Gastrocnemius medialis (tissue), 4 donors: Measurements from ENCODE around the gene ARHGAP8. TPM values are rescaled to one million over a fixed set of nuclear protein-coding genes. Genes with fewer than 3 reads are reported as not detected.

Experiments
- ATAC-seq, 2 donors: fragments of 150-250 bp; one replicate each; pipeline ENCODE4 v1.9.1; 2016
- DNase-seq, 2 donors: peaks; one replicate each; pipeline ENCODE4 v3.0.0-alpha.2; 2019
- H3K27ac ChIP-seq, 4 donors: fragments of 200-600 bp; sonication (generic); 1 replicate in 1 of 4; 2 replicates in 3 of 4; pipeline ENCODE4 v1.5.1; 2016 to 2018; ENCODE audit warnings: mild to moderate bottlenecking in 2 of 4, moderate library complexity in 1 of 4
- H3K27me3 ChIP-seq, 3 donors: fragments of 200-600 bp; sonication (generic) in 2 of 3; 1 replicate in 1 of 3; 2 replicates in 2 of 3; pipeline versions ENCODE4 v1.5.1 to v1.6.0; 2016 to 2019; ENCODE audit warnings: mild to moderate bottlenecking in 1 of 3, moderate library complexity in 1 of 3
- H3K36me3 ChIP-seq, 2 donors: fragments of 200-600 bp; sonication (generic) in 1 of 2; one replicate each; pipeline ENCODE4 v1.5.1; 2017 to 2018
- H3K4me1 ChIP-seq, 2 donors: fragments of 200-600 bp; sonication (generic) in 1 of 2; one replicate each; pipeline ENCODE4 v1.5.1; 2016 to 2017; ENCODE audit warnings: mild to moderate bottlenecking in 2 of 2
- H3K4me3 ChIP-seq, 4 donors: fragments of 200-600 bp; sonication (generic) in 3 of 4; 1 replicate in 1 of 4; 2 replicates in 3 of 4; pipeline ENCODE4 v1.5.1; 2016 to 2019; ENCODE audit warnings: mild to moderate bottlenecking in 2 of 4
- H3K9me3 ChIP-seq, 3 donors: fragments of 200-600 bp; sonication (generic) in 2 of 3; 1 replicate in 1 of 3; 2 replicates in 2 of 3; pipeline ENCODE4 v1.5.1; 2016 to 2019
- POLR2A ChIP-seq, 2 donors: fragments of 450-650 bp; IDR thresholded peaks; one replicate each; pipeline ENCODE4 v1.6.1; 2017; ENCODE audit warnings: antibody characterized with exemption in 2 of 2, mild to moderate bottlenecking in 2 of 2, moderate library complexity in 2 of 2
- in situ Hi-C, 4 donors: fragments of 200-750 bp; cut with MboI; loops; one replicate each; pipeline versions ENCODE4 v1.15.0 to v1.8.0; 2017; ENCODE audit warnings: low sequenced_read_pairs in 4 of 4
- intact Hi-C: fragments of 100-400 bp; cut with DNase I; formaldehyde crosslinking; loops from one replicate; pipeline ENCODE4 v1.15.1; 2023; ENCODE audit warnings: low total_unique reads
- total RNA-seq, 4 donors: library from RNA; depleted of rRNA; stranded (reverse); fragments of >200 nt; gene quantifications; one replicate each; pipeline versions ENCODE4 v1.1.0 to v1.2.3, GENCODE V29; 2016
- TF ChIP-seq, protein P1 (sequence below), 5 experiments: fragments of 450-650 bp in 3 of 5; fragments of 200-600 bp in 2 of 5; sonication (generic) in 2 of 5; IDR thresholded peaks in 4 of 5; conservative IDR thresholded peaks in 1 of 5; 1 replicate in 4 of 5; 2 replicates in 1 of 5; pipeline ENCODE4 v1.5.1; 2016 to 2019; ENCODE audit warnings: antibody characterized with exemption in 5 of 5, mild to moderate bottlenecking in 3 of 5, moderate library complexity in 3 of 5

The ARHGAP8 gene
- total RNA-seq, 4 donors from 2014 or later: not detected

DNA sequence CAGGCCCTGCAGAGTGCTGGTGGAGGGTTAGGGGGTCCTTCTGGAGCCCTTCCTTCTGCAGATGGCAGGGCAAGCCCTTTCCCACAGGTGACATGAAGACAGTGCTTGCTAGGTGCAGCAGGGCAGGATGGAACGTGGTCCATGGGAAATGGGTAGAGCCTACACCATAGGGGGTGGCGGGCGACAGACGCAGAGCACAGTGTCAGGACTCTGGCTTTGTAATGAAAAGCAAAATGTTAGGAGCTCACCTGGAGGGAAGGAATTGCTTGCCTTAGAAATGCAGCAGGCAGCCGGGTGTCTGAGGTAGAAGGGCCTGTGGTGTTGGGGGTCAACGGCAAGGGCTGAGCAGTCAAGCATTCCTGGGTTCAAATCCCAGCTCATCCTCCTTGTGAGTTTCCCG lies 54.9 kb downstream of the ARHGAP8 start:
- in situ Hi-C loops: no loop called here
- no peaks in the 10 kb centered on the region for H3K36me3 ChIP-seq
- H3K27ac ChIP-seq: no peak overlapping the region
- H3K4me3 ChIP-seq: no peak overlapping the region
- TF ChIP-seq, protein P1, sequence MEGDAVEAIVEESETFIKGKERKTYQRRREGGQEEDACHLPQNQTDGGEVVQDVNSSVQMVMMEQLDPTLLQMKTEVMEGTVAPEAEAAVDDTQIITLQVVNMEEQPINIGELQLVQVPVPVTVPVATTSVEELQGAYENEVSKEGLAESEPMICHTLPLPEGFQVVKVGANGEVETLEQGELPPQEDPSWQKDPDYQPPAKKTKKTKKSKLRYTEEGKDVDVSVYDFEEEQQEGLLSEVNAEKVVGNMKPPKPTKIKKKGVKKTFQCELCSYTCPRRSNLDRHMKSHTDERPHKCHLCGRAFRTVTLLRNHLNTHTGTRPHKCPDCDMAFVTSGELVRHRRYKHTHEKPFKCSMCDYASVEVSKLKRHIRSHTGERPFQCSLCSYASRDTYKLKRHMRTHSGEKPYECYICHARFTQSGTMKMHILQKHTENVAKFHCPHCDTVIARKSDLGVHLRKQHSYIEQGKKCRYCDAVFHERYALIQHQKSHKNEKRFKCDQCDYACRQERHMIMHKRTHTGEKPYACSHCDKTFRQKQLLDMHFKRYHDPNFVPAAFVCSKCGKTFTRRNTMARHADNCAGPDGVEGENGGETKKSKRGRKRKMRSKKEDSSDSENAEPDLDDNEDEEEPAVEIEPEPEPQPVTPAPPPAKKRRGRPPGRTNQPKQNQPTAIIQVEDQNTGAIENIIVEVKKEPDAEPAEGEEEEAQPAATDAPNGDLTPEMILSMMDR (IDR thresholded peaks at IDR 0.05 in 4 of 5, conservative IDR thresholded peaks at IDR 0.05 in 1 of 5): no peak
- TF ChIP-seq POLR2A (IDR thresholded peaks at IDR 0.05): no peak
- DNase-seq: no peak
- H3K4me1 ChIP-seq: no peaks in the 10 kb centered on the region
- ATAC-seq: no peak
- H3K27me3 ChIP-seq: peaks cover 0 to 3% (median 2%) of the 10 kb centered on the region in 3 donors
- H3K9me3 ChIP-seq: no peaks in the 10 kb centered on the region
- intact Hi-C loops: no loop called here

DNA sequence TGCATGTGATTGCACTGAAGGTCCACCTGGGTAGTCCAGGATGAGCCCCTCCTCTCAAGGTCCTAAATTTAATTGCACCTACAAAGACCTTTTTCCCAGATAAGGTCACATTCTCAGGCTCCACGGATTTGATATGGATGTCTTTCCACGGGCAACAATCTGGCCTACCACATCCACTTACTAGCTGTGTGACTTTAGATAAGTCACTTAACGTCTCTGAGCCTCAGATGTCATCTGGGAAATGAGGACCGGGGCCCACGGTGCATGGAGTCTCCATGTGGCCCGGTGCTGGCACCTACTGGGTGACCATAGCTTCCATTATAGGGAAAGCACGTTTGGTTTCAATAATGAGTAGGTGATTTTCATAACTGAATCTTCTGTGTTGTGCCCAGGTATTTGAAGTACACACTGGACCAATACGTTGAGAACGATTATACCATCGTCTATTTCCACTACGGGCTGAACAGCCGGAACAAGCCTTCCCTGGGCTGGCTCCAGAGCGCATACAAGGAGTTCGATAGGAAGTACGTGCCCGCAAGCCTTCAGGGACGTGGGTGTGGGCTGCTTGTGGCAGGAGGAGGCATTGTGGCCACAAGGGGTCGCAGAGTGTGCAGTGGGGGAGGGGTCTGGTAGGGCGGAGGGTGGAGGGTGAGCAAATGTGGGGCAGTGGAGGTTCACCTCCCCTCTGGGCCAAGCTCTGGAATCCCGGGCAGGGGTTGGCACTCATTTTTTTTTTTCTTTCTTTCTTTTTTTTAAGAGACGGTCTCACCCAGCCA lies 55.7 kb downstream of the ARHGAP8 start:
- H3K27ac ChIP-seq: no peak overlapping the region
- H3K4me3 ChIP-seq: no peak overlapping the region
- H3K4me1 ChIP-seq: no peaks in the 10 kb centered on the region
- ATAC-seq (no peak), DNase-seq (no peak)
- H3K9me3 ChIP-seq: no peaks in the 10 kb centered on the region
- in situ Hi-C loops (no loop called here), intact Hi-C loops (no loop called here)
- no peak for TF ChIP-seq POLR2A (IDR thresholded peaks at IDR 0.05)
- TF ChIP-seq, protein P1 (IDR thresholded peaks at IDR 0.05 in 4 of 5, conservative IDR thresholded peaks at IDR 0.05 in 1 of 5): no peak
- H3K27me3 ChIP-seq: peaks cover 0 to 5% (median 3%) of the 10 kb centered on the region in 3 donors
- no peaks in the 10 kb centered on the region for H3K36me3 ChIP-seq

DNA sequence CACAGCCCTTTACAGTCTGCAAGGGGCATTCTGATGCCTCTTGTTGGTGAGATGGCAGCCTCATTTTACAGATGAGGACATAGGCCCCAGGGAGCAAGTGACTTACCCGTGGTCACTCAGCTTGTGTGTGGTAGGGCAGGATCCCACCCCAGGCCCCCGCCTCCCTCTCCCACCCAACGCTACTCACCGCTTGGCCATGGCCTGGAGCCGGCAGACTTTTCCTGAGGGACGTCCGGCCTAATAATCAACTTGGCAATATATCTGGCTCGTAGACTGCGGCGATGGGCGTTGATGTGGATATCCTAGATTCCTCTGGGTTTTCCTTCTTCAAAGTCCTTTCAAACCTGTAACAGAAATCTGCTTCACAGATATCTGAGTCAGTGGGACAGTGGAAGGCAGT lies 57.1 kb downstream of the ARHGAP8 start:
- Histone ChIP-seq H3K27ac (no peak overlapping the region), H3K27me3 (peaks cover 0 to 5% (median 3%) of the 10 kb centered on the region in 3 donors), H3K36me3 (no peaks in the 10 kb centered on the region), H3K4me1 (no peaks in the 10 kb centered on the region), H3K9me3 (no peaks in the 10 kb centered on the region), H3K4me3 (no peak overlapping the region)
- ATAC-seq (no peak), DNase-seq (no peak)
- TF ChIP-seq, protein P1 (IDR thresholded peaks at IDR 0.05 in 4 of 5, conservative IDR thresholded peaks at IDR 0.05 in 1 of 5): no peak
- TF ChIP-seq POLR2A (IDR thresholded peaks at IDR 0.05): no peak
- intact Hi-C loops (no loop called here), in situ Hi-C loops (no loop called here)

DNA sequence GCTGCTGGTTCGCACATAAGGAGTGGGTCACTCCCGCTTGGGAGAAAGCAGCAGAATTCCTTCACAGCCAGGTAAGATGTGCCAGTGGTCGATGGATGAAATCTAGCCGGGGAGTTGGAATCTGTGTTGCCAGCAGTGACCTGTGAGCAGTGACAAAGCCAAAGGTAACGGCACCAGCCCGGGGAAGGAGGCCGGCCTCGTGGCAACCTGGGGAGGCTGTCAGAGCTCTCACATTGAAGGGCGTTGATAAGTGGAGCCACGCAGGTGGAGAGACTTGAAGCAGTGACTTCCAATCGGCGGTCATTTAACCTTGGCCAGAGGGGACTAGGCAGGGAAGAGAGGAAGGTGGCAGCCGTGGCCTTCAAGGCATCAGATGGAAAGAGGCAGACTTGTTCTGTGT lies 58.8 kb downstream of the ARHGAP8 start:
- Histone ChIP-seq H3K4me1 (no peaks in the 10 kb centered on the region), H3K27ac (no peak overlapping the region), H3K4me3 (no peak overlapping the region), H3K27me3 (peaks cover 0 to 3% (median 0%) of the 10 kb centered on the region in 3 donors), H3K36me3 (no peaks in the 10 kb centered on the region), H3K9me3 (no peaks in the 10 kb centered on the region)
- TF ChIP-seq, protein P1 (IDR thresholded peaks at IDR 0.05 in 4 of 5, conservative IDR thresholded peaks at IDR 0.05 in 1 of 5): no peak
- no peak for TF ChIP-seq POLR2A (IDR thresholded peaks at IDR 0.05)
- in situ Hi-C loops (no loop called here), intact Hi-C loops (no loop called here)
- ATAC-seq (no peak), DNase-seq (no peak)
